ENCODE results near the gene TNN.

DNA sequence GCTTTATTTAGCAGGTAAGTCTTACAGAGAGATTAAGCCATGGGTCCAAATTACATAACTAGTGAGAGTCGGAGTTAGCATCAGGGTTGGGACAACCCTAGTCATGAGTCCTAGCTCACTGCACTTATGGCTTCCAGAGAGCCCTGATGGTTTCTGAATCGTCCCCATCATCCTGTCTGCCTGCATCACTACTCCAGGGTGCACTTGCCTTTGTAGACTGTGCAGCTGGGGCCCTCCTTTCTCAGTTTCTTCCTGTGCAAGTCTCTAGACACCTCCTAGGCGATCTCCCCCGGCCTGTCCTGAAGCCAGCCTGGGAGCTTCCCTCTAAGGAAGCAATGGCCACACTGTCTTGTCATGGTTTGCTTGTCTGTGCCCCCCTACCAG is 87.8 kb downstream of the TNN start:
- TF ChIP-seq, protein P1, sequence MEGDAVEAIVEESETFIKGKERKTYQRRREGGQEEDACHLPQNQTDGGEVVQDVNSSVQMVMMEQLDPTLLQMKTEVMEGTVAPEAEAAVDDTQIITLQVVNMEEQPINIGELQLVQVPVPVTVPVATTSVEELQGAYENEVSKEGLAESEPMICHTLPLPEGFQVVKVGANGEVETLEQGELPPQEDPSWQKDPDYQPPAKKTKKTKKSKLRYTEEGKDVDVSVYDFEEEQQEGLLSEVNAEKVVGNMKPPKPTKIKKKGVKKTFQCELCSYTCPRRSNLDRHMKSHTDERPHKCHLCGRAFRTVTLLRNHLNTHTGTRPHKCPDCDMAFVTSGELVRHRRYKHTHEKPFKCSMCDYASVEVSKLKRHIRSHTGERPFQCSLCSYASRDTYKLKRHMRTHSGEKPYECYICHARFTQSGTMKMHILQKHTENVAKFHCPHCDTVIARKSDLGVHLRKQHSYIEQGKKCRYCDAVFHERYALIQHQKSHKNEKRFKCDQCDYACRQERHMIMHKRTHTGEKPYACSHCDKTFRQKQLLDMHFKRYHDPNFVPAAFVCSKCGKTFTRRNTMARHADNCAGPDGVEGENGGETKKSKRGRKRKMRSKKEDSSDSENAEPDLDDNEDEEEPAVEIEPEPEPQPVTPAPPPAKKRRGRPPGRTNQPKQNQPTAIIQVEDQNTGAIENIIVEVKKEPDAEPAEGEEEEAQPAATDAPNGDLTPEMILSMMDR (IDR thresholded peaks at IDR 0.05; ENCODE audit: insufficient read depth, low read length) = no peak
- no peak for TF ChIP-seq GABPA (IDR thresholded peaks at IDR 0.05; ENCODE audit: low read depth)
- TF ChIP-seq POLR2AphosphoS5 (IDR thresholded peaks at IDR 0.05; ENCODE audit: low read depth) = no peak
- TF ChIP-seq, protein P2, sequence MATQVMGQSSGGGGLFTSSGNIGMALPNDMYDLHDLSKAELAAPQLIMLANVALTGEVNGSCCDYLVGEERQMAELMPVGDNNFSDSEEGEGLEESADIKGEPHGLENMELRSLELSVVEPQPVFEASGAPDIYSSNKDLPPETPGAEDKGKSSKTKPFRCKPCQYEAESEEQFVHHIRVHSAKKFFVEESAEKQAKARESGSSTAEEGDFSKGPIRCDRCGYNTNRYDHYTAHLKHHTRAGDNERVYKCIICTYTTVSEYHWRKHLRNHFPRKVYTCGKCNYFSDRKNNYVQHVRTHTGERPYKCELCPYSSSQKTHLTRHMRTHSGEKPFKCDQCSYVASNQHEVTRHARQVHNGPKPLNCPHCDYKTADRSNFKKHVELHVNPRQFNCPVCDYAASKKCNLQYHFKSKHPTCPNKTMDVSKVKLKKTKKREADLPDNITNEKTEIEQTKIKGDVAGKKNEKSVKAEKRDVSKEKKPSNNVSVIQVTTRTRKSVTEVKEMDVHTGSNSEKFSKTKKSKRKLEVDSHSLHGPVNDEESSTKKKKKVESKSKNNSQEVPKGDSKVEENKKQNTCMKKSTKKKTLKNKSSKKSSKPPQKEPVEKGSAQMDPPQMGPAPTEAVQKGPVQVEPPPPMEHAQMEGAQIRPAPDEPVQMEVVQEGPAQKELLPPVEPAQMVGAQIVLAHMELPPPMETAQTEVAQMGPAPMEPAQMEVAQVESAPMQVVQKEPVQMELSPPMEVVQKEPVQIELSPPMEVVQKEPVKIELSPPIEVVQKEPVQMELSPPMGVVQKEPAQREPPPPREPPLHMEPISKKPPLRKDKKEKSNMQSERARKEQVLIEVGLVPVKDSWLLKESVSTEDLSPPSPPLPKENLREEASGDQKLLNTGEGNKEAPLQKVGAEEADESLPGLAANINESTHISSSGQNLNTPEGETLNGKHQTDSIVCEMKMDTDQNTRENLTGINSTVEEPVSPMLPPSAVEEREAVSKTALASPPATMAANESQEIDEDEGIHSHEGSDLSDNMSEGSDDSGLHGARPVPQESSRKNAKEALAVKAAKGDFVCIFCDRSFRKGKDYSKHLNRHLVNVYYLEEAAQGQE (IDR thresholded peaks at IDR 0.05; ENCODE audit: insufficient replicate concordance, low read depth) = no peak
- no peak for TF ChIP-seq SPI1 (IDR thresholded peaks at IDR 0.05; ENCODE audit: borderline replicate concordance, low read depth)

Data from HL-60 (cell line).